Lung (tissue), 12 donors: ENCODE measurements around the gene TBKBP1. TPM values are rescaled to one million over a fixed set of nuclear protein-coding genes. Genes with fewer than 3 reads are reported as not detected.

Source experiments
- ATAC-seq: fragments of 200-7000 bp; cut with Tn5 transposase; one replicate; pipeline ENCODE4 v1.9.1; 2020; ENCODE audit warnings: moderate number of reproducible peaks; ENCODE audit not compliant: insufficient read depth, low FRiP score
- DNase-seq, 3 donors: peaks; one replicate each; pipeline ENCODE4 v3.0.0-alpha.2; 2013 to 2017
- H3K27ac ChIP-seq, 2 donors: one replicate each; pipeline ENCODE4 v1.5.1; 2013; ENCODE audit warnings: mild to moderate bottlenecking in 2 of 2, moderate library complexity in 2 of 2, control low read depth in 1 of 2, inconsistent platforms in 1 of 2, low read depth in 1 of 2, low read length in 1 of 2
- H3K27me3 ChIP-seq, 3 donors: one replicate each; pipeline ENCODE4 v1.5.1; 2013; ENCODE audit warnings: low read length in 2 of 3; ENCODE audit not compliant: control insufficient read depth in 3 of 3, insufficient read depth in 3 of 3
- H3K36me3 ChIP-seq, 4 donors: one replicate each; pipeline ENCODE4 v1.5.1; 2013; ENCODE audit warnings: low read length in 4 of 4, mild to moderate bottlenecking in 1 of 4, moderate library complexity in 1 of 4; ENCODE audit not compliant: control insufficient read depth in 4 of 4, insufficient read depth in 4 of 4
- H3K4me1 ChIP-seq, 5 donors: one replicate each; pipeline ENCODE4 v1.5.1; 2013; ENCODE audit warnings: low read length in 5 of 5, mild to moderate bottlenecking in 2 of 5, moderate library complexity in 1 of 5; ENCODE audit not compliant: control insufficient read depth in 5 of 5, insufficient read depth in 5 of 5
- H3K4me3 ChIP-seq: one replicate; pipeline ENCODE4 v1.5.1; 2013; ENCODE audit warnings: mild to moderate bottlenecking, control low read depth, moderate library complexity
- H3K9ac ChIP-seq, 2 donors: one replicate each; pipeline ENCODE4 v1.5.1; 2013; ENCODE audit warnings: low read length in 2 of 2, control low read depth in 1 of 2; ENCODE audit not compliant: insufficient read depth in 1 of 2
- H3K9me3 ChIP-seq, 4 donors: one replicate each; pipeline ENCODE4 v1.5.1; 2013; ENCODE audit warnings: low read length in 3 of 4, mild to moderate bottlenecking in 1 of 4, moderate library complexity in 1 of 4; ENCODE audit not compliant: control insufficient read depth in 4 of 4, insufficient read depth in 3 of 4
- CTCF ChIP-seq: IDR thresholded peaks from 2 replicates; pipeline ENCODE4 v1.5.1; 2012; ENCODE audit warnings: mild to moderate bottlenecking; ENCODE audit errors: control extremely low read depth, extremely low read depth
- whole genome bisulfite sequencing, 2 donors: extraction: QIAGEN DNeasy Blood & Tissue Kit; methylation state at CpG; one replicate each; pipeline ENCODE4 v1.1.7; 2013; 5-methylcytosine and 5-hydroxymethylcytosine counted together
- polyA plus RNA-seq, 2 donors: library from polyadenylated mRNA; stranded (reverse); fragments of 200-250 nt; gene quantifications; one replicate each; pipeline ENCODE4 v1.2.1, GENCODE V29; 2013
- total RNA-seq, 2 donors: library from RNA; depleted of rRNA in 1 of 2; stranded (reverse); fragments of >200 nt in 1 of 2; gene quantifications; one replicate each; pipeline ENCODE4 v1.2.1, GENCODE V29; 2014 to 2021
- donor health status: control.
- donor health status: control.
- donor health status: Bipolar disorder and iron deficiency.
- donor health status: healthy.
- donor health status: DM: yes; HTN: yes; CAD: no.

The TBKBP1 gene
- total and polyA plus RNA-seq, 4 donors: 9.0 to 14.0 (median 12.1) TPM

GRCh38 chr17:47649153-47649971 lies 44.6 kb upstream of the TBKBP1 start, which contains the start of gene KPNB1:
KPNB1 (plus strand) TSS chr17:47649919; CDS start chr17:47650245, 326 bp downstream.
- peak; percentile 100 for DNase-seq
- Histone ChIP-seq H3K9ac (peak within 1 kb of the TSS; percentile 26 to 68), H3K27me3 (no peaks in the 10 kb centered on the region), H3K4me3 (peak within 1 kb of the TSS; percentile 72), H3K36me3 (peaks cover 2 to 30% (median 9%) of the 10 kb centered on the region in 4 donors), H3K4me1 (peaks cover 0 to 19% (median 7%) of the 10 kb centered on the region in 5 donors), H3K9me3 (no peaks in the 10 kb centered on the region), H3K27ac (peak within 1 kb of the TSS; percentile 79 to 94)
- peak; percentile 91 for ATAC-seq
- no peak for TF ChIP-seq CTCF
- 0% methylated on average over 69 to 74 of the region's 74 CpGs for WGBS, 2 donors

GRCh38 chr17:47649972-47650524 lies 43.9 kb upstream of the TBKBP1 start:
- no peak for ATAC-seq
- 0 to 1% methylated on average over 21 to 48 of the region's 48 CpGs for WGBS, 2 donors

GRCh38 chr17:47650525-47651522 lies 43.1 kb upstream of the TBKBP1 start:
- no peaks in the 10 kb centered on the region for H3K9me3 ChIP-seq
- H3K9ac ChIP-seq: peak overlapping the region in 1 of 2 donors; percentile 68
- peaks cover 0 to 19% (median 7%) of the 10 kb centered on the region in 5 donors for H3K4me1 ChIP-seq
- no peak for TF ChIP-seq CTCF
- peak; percentile 76 for ATAC-seq
- H3K36me3 ChIP-seq: peaks cover 7 to 42% (median 19%) of the 10 kb centered on the region in 4 donors
- H3K4me3 ChIP-seq: peak overlapping the region; percentile 72
- peak overlapping the region; percentile 62 to 88 for H3K27ac ChIP-seq
- peak; percentile 93 to 98 (median 95) for DNase-seq
- no peaks in the 10 kb centered on the region for H3K27me3 ChIP-seq
- WGBS, 2 donors: 1 to 3% methylated on average over 15 to 38 of the region's 39 CpGs

More at GRCh38 chr17:47649972-47650524, 43.9 kb upstream of the TBKBP1 start:
- Histone ChIP-seq H3K36me3 (peaks cover 6 to 36% (median 14%) of the 10 kb centered on the region in 4 donors), H3K27ac (peak overlapping the region; percentile 49 to 88), H3K9ac (no peak overlapping the region), H3K27me3 (no peaks in the 10 kb centered on the region), H3K4me3 (peak overlapping the region; percentile 72), H3K4me1 (peaks cover 0 to 19% (median 7%) of the 10 kb centered on the region in 5 donors), H3K9me3 (no peaks in the 10 kb centered on the region)
- no peak for TF ChIP-seq CTCF
- no peak for DNase-seq
